T-helper 22 cell (primary cell): ENCODE results near the gene OBSCN.

Source experiments
- DNase-seq: peaks from one replicate; pipeline ENCODE4 v3.0.0-alpha.2; 2020; ENCODE audit warnings: low read depth

The OBSCN gene

DNA sequence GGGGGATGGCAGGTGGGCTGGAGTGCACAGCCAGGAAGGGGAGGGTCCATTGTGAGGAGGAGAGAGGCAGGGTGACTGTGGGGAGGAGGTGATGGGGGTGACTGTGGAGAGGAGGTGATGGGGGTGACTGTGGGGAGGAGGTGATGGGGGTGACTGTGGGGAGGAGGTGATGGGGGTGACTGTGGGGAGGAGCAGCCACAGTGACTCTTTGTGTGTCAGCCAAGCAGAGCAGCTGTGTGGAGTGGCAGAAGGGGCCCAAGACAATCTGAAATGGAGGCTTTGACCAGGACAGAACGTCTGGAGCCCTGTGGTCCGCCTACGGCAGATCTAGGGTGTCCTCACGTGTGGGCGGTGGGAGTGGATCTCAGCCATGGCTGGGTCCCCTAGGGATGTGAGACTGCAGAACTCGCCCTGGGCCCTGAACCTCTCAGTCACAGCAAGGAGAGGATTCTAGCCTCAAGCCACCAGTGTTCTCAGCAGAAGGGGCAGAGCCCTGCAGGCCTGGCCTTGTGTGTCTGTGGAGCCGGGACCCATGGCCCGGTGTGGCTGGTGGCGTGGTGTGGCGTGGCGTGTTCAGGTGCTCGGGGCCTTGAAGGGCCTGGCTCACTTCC lies 81.5 kb downstream of the OBSCN start:
- no peak for DNase-seq

DNA sequence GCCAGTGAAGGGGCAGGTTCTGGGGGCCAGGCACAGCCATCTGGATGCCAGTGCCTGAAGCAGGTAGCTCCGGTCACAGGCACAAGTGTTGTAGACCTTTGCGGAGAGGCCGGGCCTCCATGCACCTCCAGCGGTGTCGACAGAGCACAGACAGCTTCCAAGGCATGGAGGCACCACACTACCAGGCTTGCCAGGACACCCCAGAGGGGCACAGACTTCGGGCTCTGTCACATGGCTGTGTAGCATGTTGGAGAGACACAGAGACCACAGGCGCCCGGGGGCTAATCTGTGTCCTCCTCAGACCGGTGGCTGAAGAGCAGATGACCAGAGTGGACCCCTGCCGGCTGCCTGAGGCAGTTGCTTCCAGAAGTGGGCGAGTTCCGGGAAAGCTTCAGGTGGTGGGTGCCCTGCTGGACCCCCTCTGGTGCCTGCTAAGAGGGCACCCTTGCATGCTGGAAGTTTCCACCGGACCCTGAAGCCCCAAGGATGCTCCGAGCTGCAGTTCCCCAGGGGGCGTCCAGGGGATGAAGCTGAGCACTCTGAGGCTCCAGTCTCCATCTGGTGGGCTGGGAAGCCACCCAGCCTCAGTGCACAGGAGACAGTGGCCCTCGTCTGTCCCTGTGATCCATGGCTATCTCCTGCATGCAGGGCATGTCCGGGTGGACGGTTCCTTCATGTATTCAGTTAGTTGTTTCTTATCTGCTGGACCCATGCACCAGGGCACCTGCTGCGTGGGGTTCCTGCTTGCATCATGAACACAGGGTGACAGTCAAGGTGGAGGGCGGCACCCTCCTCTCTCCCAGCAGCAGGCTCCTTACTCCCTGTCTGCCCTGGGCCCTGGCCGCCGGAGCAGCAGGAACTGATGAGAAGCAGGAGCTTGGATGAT lies 82.4 kb downstream of the OBSCN start:
- no peak for DNase-seq

DNA sequence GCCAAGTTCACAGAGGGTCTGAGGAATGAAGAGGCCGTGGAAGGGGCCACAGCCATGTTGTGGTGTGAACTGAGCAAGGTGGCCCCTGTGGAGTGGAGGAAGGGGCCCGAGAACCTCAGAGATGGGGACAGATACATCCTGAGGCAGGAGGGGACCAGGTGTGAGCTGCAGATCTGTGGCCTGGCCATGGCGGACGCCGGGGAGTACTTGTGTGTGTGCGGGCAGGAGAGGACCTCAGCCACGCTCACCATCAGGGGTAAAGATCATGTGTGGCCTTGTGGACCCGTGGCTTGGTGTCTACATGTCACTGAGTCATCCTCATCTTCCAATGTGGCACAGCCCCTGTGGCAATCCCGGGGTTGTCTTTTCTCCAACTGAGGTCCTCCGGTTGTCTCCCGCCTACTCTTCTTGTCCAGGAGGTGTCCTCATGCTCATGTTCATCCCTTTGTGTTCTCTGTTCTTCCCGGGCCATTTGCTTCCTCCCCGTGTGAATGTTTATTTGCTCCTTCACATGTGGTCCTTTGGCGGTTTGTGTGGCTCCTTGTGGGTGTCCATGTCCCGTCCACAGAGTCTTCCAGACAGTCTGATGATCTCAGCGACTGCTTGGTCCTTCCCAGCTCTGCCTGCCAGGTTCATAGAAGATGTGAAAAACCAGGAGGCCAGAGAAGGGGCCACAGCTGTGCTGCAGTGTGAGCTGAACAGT lies 84.2 kb downstream of the OBSCN start:
- DNase-seq = no peak

DNA sequence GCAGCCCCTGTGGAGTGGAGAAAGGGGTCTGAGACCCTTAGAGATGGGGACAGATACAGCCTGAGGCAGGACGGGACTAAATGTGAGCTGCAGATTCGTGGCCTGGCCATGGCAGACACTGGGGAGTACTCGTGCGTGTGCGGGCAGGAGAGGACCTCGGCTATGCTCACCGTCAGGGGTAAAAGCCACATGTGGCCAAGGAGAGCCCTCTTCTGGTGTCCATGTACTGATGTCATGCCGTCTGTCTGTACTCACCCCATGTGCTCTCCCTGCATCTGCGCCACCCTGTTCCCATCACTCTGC lies 84.7 kb downstream of the OBSCN start:
- no peak for DNase-seq

DNA sequence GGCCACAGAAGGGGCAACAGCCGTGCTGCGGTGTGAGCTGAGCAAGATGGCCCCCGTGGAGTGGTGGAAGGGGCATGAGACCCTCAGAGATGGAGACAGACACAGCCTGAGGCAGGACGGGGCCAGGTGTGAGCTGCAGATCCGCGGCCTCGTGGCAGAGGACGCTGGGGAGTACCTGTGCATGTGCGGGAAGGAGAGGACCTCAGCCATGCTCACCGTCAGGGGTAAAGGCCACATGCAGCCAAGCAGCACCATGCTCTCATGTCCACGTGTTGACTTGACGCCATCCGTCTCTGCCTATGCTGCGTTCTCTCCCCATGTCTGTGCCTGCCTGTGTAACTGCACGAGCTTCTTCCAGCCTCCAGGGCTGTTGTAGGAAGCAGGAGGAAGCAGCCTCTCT lies 85.5 kb downstream of the OBSCN start:
- DNase-seq = no peak

DNA sequence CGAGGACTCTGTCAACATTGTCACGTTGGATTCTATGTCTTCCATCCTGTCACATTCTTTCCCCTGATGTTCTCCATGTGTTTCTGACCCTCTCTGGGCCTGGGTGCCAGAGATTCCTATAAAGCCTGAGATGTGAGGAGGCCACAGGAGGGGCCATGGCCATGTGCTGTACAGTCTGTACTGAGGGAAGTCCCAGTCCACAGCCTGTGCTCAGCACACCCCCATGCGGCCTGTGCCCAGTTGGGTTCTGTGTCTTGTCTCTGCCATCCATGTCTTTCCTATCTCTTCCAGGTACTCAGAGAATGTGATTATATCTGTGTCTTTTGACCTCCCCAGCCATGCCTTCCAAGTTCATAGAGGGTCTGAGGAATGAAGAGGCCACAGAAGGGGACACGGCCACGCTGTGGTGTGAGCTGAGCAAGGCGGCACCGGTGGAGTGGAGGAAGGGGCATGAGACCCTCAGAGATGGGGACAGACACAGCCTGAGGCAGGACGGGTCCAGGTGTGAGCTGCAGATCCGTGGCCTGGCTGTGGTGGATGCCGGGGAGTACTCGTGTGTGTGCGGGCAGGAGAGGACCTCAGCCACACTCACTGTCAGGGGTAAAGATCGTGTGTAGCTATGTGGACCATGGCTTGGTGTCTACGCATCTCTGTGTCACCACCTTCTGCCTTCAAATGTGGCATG lies 86.1 kb downstream of the OBSCN start:
- DNase-seq = no peak

DNA sequence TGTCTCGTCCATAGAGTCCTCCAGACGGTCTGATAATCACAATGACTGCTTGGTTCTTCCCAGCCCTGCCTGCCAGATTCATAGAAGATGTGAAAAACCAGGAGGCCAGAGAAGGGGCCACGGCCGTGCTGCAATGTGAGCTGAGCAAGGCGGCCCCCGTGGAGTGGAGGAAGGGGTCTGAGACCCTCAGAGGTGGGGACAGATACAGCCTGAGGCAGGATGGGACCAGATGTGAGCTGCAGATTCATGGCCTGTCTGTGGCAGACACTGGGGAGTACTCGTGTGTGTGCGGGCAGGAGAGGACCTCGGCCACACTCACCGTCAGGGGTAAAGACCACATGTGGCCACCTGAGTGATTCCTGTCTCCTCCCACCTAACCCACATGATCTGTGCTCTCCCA lies 86.9 kb downstream of the OBSCN start:
- DNase-seq = no peak

DNA sequence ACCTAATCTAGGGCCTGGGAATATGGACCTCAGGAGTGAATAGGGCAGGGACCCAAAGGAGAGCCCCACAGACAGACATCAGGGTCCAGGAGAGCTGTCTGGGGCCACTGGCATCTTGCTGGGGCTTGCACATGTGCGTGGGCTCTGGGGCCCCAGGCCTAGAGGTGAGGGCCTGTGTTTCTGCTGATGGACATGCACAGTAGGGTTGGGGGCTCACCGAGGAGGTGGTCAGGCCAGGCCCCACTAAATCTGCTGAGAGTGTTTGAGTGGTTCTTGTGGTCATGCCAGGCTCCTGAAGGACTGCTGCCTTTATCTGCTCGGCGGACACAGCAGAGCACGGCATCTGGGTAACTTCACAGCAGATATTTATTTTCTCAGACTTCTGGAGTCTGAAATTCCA lies 87.4 kb downstream of the OBSCN start:
- DNase-seq = no peak

DNA sequence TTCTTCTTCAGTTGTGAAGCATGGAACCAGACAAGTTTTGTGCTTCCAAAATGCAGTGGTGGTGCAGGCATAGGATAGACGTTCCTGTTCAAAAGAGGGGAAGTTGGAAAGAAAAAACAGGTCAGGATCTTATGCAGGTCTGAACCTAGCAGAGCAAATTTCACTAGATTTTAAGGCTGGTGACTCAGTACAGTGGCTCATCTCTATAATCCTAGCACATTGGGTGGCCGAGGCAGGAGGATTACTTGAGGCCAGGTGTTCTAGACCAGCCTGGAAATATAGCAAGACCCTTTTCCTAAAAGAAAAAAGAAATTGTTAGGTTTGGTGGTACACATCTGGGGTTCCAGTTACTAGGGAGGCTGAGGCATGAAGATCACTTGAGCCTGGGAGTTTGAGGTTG lies 88.1 kb downstream of the OBSCN start:
- DNase-seq = no peak

DNA sequence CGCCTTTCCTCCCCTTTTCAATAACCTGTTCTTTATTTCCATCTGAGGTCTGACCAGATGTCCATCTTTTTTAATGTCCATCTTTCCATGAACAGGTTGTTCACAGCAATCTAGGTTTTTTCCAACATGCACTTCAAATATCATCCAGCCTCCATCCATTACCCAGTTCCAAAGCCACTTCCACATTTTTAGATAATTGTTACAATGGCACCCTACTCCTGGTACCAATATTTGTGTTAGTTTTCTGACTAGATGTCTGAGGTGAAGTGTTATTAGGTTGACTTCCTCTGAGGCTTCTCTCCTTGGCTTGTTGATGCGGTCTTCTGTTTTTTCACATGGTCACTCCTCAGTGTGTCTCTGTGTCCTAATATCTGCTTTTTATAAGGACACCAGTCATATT lies 89.4 kb downstream of the OBSCN start:
- no peak for DNase-seq

DNA sequence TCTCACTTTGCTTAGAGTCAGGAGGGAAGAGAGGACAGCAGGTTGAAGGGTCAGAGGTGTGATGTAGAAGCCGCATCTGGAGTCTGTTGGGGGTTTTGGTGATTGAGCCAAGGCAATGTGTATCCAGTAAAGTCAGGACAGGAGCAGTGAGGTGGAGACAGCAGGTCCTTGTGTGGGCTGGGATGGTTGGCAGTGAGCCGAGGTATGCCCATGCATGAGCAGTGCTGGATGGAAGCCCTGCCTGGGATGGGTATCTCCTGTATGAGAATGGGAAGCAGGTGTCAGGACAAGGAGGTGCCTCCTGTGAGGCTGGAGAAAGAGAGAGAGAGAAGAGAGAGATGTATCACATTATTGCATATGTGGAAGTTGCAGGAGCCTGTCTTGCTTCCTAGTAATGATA lies 90.0 kb downstream of the OBSCN start:
- no peak for DNase-seq

DNA sequence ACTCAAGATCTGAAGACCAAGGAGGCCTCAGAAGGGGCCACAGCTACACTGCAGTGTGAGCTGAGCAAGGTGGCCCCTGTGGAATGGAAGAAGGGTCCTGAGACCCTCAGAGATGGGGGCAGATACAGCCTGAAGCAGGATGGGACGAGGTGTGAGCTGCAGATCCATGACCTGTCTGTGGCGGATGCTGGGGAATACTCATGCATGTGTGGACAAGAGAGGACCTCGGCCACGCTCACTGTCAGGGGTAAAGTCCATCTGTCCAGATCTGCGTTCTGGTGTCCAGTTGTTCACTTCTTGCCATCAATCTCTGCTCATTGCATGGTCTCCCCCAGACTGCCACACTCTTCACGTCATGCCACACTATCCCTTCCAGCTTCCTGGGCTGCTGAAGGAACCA lies 90.6 kb downstream of the OBSCN start:
- no peak for DNase-seq

DNA sequence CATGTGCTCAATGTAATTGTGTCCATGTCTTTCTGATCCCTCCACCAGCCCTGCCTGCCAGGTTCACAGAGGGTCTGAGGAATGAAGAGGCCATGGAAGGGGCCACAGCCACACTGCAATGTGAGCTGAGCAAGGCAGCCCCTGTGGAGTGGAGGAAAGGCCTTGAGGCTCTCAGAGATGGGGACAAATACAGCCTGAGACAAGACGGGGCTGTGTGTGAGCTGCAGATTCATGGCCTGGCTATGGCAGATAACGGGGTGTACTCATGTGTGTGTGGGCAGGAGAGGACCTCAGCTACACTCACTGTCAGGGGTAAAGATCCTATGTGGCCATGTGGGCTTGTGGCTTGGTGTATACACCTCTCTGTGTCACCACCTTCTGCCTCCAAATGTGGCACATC lies 91.4 kb downstream of the OBSCN start:
- DNase-seq = no peak

DNA sequence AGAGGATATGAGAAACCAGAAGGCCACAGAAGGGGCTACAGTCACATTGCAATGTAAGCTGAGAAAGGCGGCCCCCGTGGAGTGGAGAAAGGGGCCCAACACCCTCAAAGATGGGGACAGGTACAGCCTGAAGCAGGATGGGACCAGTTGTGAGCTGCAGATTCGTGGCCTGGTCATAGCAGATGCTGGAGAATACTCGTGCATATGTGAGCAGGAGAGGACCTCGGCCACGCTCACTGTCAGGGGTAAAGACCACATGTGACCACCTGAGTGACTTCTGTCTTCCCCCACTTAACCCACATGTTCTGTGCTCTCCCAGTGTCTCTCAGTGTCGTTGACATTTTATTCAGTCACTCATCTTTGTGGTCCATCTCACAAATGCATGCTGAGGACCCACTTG lies 92.1 kb downstream of the OBSCN start:
- no peak for DNase-seq

DNA sequence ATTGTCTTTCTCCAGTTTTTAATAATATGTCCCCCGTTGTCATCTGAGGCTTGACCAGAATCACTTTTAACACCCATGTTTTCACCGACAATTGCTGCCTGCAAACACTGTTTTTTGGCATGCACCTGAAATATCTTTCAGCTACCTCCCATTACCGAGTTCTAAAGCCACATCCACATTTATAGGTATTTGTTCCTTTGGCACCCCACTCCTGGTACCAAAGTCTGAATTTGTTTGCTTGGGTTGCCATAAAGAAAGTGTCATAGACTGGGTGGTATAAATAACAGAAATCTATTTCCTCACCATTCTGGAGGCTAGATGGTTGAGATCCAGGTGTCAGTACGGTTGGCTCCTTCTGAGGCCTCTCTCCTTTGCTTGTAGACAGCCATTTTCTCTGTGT lies 94.2 kb downstream of the OBSCN start:
- DNase-seq = no peak

DNA sequence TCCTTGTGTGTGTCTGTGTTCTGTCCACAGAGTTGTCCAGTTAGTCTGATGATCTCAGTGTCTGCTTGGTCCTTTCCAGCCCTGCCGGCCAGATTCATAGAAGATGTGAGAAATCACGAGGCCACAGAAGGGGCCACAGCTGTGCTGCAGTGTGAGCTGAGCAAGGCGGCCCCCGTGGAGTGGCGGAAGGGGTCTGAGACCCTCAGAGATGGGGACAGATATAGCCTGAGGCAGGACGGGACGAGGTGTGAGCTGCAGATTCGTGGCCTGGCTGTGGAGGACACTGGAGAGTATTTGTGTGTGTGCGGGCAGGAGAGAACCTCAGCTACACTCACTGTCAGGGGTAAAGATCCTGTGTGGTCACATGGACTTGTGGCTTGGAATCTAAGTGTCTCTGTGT lies 95.8 kb downstream of the OBSCN start:
- no peak for DNase-seq

DNA sequence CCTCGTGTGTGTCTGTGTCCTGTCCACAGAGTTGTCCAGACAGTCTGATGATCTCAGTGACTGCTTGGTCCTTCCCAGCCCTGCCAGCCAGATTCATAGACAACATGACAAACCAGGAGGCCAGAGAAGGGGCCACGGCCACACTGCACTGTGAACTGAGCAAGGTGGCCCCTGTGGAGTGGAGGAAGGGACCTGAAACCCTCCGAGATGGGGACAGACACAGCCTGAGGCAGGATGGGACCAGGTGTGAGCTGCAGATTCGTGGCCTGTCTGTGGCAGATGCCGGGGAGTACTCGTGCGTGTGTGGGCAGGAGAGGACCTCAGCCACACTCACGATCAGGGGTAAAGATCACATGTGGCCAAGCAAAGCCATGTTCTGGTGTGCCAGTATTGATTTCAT lies 96.4 kb downstream of the OBSCN start:
- no peak for DNase-seq

DNA sequence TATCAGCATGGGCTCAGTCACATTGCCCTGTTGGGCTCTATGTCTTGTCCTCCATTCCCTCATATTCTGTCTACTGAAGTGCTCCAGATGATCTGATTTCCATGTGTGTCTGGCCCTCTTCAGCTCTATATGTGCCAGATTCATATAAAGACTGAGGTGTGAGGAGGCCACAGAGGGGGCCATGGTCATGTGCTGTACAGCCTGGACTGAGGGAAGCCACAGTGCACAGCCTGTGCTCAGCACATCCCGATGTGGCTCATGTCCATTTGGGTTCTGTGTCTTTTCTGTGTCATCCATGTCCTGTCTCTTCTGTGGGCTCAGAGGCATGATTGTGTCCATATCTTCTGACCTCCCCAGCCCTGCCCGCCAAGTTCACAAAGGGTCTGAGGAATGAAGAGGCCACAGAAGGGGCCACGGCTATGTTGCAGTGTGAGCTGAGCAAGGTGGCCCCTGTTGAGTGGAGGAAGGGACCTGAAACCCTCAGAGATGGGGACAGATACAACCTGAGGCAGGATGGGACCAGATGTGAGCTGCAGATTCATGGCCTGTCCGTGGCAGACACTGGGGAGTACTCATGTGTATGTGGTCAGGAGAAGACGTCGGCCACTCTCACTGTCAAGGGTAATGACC lies 97.0 kb downstream of the OBSCN start:
- DNase-seq = no peak

DNA sequence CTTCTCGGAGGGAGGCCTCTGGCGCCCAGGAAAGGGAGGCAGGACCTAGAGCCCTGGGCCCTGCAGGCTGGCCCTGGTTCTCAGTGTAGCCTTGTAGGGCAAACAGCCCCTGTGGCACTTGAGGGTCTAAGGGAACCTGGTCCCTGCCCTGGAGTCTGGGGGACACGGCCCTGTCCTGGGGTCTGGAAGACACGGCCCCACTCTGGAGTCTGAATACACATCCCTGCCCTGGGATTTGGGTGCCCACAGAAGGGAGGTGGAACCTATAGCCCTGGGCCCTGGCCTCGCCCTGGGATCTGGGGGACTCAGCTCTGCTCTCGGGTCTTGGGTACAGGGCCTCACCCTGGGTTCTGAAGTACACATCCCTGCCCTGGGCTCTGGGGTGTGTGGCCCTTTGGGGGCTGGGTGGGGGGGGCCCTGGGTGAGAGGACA lies 97.9 kb downstream of the OBSCN start:
- DNase-seq = no peak

DNA sequence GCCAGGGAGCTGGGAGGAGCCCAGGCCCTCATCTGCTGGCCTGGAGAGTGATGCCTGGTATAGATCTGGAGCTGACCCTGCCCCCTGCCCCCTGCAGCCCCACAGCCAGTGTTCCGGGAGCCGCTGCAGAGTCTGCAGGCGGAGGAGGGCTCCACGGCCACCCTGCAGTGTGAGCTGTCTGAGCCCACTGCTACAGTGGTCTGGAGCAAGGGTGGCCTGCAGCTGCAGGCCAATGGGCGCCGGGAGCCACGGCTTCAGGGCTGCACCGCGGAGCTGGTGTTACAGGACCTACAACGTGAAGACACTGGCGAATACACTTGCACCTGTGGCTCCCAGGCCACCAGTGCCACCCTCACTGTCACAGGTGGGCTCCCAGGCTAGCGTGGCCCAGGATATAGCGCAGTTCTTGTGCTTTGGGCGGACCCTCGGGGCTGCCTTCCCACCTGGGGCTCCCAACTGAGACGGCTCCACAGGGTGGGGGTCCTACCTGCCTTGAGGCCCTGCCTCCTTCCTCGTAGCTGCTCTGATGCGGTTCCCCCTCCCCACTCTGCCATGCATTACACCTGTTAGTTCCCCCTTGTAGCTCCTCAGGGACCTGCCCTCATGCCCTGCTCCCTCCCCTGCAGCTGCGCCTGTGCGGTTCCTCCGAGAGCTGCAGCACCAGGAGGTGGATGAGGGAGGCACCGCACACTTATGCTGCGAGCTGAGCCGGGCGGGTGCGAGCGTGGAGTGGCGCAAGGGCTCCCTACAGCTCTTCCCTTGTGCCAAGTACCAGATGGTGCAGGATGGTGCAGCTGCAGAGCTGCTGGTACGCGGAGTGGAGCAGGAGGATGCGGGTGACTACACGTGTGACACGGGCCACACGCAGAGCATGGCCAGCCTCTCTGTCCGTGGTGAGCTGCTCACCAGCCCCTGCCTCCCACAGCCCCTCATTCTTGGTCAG lies 98.7 kb downstream of the OBSCN start:
- DNase-seq = no peak
